ENCODE results near the gene THUMPD1. TPM values are rescaled to one million over a fixed set of nuclear protein-coding genes. Genes with fewer than 3 reads are reported as not detected.
A peak's percentile ranks its signal among the peaks of the same experiment; 100 is the strongest.
"Not testable (repeated sequence)": the region's sequence is repeated elsewhere in the genome, so short reads cannot be mapped to it uniquely, and the experiment has no call there.

THUMPD1 gene
- total and polyA plus RNA-seq, 4 donors, result 15.3 to 38.1 (median 28.5) TPM

DNA sequence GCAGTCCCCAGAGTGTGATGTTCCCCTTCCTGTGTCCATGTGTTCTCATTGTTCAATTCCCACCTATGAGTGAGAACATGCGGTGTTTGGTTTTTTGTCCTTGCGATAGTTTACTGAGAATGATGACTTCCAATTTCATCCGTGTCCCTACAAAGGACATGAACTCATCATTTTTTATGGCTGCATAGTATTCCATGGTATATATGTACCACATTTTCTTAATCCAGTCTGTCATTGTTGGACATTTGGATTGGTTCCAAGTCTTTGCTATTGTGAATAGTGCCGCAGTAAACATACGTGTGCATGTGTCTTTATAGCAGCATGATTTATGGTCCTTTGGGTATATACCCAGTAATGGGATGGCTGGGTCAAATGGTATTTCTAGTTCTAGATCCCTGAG lies 14.2 kb upstream of the THUMPD1 start:
- WGBS, 2 donors, result 92 to 97% methylated on average over 2 to 3 of the region's 5 CpGs
- not testable (repeated sequence) for ATAC-seq (ENCODE audit: low FRiP score)

DNA sequence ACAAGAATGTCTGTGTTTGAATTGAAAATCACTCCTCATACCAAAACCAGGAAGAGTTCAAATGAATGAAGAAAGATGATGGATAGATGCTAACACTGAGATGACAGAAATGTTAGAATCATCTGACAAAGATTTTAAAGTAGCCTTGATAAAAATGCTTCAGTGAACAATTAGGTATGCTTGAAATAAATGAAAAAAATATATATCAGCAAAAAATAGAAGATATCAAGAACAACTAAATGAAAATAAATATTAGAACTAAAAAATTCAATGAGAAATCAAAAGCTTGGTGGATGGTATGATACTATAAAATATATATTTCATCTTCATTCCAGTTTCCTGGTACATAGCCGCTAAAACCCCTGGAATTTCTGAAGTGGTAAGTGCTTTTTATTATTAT lies 13.6 kb upstream of the THUMPD1 start:
- DNase-seq, result no peak
- no peaks in the 10 kb centered on the region for H3K9me3 ChIP-seq (ENCODE audit: control insufficient read depth, low read length)
- H3K27me3 ChIP-seq (ENCODE audit: control insufficient read depth in 1 of 2, insufficient read depth in 2 of 2, low read length in 1 of 2), result no peaks in the 10 kb centered on the region
- H3K36me3 ChIP-seq (ENCODE audit: control insufficient read depth in 1 of 2, insufficient read depth in 2 of 2, low read length in 1 of 2), result no peaks in the 10 kb centered on the region
- 85 to 89% methylated on average over 1 of the region's 1 CpG for WGBS, 2 donors
- no peak overlapping the region for H3K4me3 ChIP-seq (ENCODE audit: low read length in 2 of 2)
- intact Hi-C loops (cut with DNase I), result no loop called here
- H3K4me1 ChIP-seq (ENCODE audit: control insufficient read depth in 1 of 2, insufficient read depth in 2 of 2, low read length in 2 of 2), result no peaks in the 10 kb centered on the region
- ATAC-seq (ENCODE audit: low FRiP score), result no peak
- no peak overlapping the region for H3K27ac ChIP-seq (ENCODE audit: low read depth in 1 of 2, low read length in 2 of 2)

More for the DNA sequence above, 14.2 kb upstream of the THUMPD1 start:
- H3K27ac ChIP-seq (ENCODE audit: low read depth in 1 of 2, low read length in 2 of 2); H3K4me3 ChIP-seq (ENCODE audit: low read length in 2 of 2); intact Hi-C loops (cut with DNase I); H3K4me1 ChIP-seq (ENCODE audit: control insufficient read depth in 1 of 2, insufficient read depth in 2 of 2, low read length in 2 of 2); H3K36me3 ChIP-seq (ENCODE audit: control insufficient read depth in 1 of 2, insufficient read depth in 2 of 2, low read length in 1 of 2); DNase-seq; H3K9me3 ChIP-seq (ENCODE audit: control insufficient read depth, low read length); H3K27me3 ChIP-seq (ENCODE audit: control insufficient read depth in 1 of 2, insufficient read depth in 2 of 2, low read length in 1 of 2): not testable (repeated sequence)

DNA sequence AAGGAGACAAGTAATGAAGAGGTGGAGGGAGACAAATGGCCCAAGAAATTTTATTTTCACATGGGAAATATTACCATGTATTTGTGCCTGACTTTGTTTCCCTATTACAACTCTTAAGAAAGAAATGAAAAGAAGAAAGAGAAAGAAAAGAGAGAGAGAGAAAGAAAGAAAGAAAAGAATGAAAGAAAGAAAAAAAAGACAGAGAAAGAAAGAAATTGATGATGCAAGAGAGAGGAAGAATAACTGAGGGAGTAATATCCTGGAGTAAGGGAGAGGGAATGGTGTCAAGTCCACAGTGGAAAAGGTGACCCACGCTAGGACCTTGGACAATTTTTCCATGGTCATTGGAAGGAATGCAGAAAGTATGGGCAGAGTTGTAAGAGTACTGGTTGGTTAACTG lies 12.1 kb upstream of the THUMPD1 start:
- no peaks in the 10 kb centered on the region for H3K9me3 ChIP-seq (ENCODE audit: control insufficient read depth, low read length)
- ATAC-seq (ENCODE audit: low FRiP score) (no peak), DNase-seq (no peak)
- WGBS, 2 donors, result 61 to 71% methylated on average over 1 of the region's 1 CpG
- intact Hi-C loops (cut with DNase I), result no loop called here
- H3K27ac ChIP-seq (ENCODE audit: low read depth in 1 of 2, low read length in 2 of 2), result no peak overlapping the region
- no peaks in the 10 kb centered on the region for H3K36me3 ChIP-seq (ENCODE audit: control insufficient read depth in 1 of 2, insufficient read depth in 2 of 2, low read length in 1 of 2)
- H3K4me3 ChIP-seq (ENCODE audit: low read length in 2 of 2), result no peak overlapping the region
- no peaks in the 10 kb centered on the region for H3K27me3 ChIP-seq (ENCODE audit: control insufficient read depth in 1 of 2, insufficient read depth in 2 of 2, low read length in 1 of 2)
- no peaks in the 10 kb centered on the region for H3K4me1 ChIP-seq (ENCODE audit: control insufficient read depth in 1 of 2, insufficient read depth in 2 of 2, low read length in 2 of 2)

DNA sequence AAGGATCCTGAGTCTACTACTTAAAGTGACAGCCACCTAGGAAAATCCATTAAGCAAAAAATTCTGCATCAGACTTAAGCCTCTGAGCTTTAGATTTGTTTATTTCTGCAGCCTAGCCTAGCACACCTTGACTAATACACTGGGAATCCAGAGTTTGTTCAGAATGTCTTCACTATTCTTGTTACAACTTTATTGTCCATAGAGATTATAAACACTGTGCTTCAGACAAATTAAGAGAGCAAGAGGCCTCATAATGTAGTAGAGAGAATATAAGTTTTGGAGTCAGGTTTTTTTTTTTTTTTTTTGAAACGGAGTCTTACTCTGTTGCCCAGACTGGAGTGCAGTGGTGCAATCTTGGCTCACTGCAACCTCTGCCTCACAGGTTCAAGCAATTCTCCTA lies 8.9 kb upstream of the THUMPD1 start:
- intact Hi-C loops (cut with DNase I), result no loop called here
- Histone ChIP-seq H3K4me1 (ENCODE audit: control insufficient read depth in 1 of 2, insufficient read depth in 2 of 2, low read length in 2 of 2) (no peaks in the 10 kb centered on the region), H3K36me3 (ENCODE audit: control insufficient read depth in 1 of 2, insufficient read depth in 2 of 2, low read length in 1 of 2) (no peaks in the 10 kb centered on the region), H3K27me3 (ENCODE audit: control insufficient read depth in 1 of 2, insufficient read depth in 2 of 2, low read length in 1 of 2) (peaks cover 0 to 2% of the 10 kb centered on the region in 2 donors), H3K9me3 (ENCODE audit: control insufficient read depth, low read length) (peaks cover 1% of the 10 kb centered on the region), H3K4me3 (ENCODE audit: low read length in 2 of 2) (no peak overlapping the region), H3K27ac (ENCODE audit: low read depth in 1 of 2, low read length in 2 of 2) (no peak overlapping the region)
- 63 to 92% methylated on average over 1 of the region's 1 CpG for WGBS, 2 donors
- ATAC-seq (ENCODE audit: low FRiP score) (no peak), DNase-seq (no peak)

DNA sequence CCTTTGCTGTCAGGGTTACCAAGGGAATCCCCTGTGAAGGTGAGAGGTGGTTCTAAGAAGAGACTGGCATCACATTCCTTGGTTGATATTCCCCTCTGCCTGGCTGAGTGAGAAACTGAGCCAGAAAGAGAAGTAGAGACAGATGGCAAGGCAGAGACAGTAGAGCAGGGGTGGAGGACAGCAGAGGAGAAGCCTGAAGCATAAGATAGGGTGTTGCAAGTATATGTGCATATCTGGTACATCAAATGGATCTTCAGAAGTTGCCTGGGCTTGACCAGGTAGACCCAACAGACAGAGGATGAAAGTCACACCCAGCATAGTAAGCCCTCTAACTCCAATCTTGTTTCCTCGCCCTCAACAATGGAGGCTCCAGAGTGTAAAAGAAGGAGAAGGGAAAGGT lies 7.9 kb upstream of the THUMPD1 start:
- no peaks in the 10 kb centered on the region for H3K36me3 ChIP-seq (ENCODE audit: control insufficient read depth in 1 of 2, insufficient read depth in 2 of 2, low read length in 1 of 2)
- ATAC-seq (ENCODE audit: low FRiP score), result no peak
- H3K4me3 ChIP-seq (ENCODE audit: low read length in 2 of 2), result no peak overlapping the region
- no peak overlapping the region for H3K27ac ChIP-seq (ENCODE audit: low read depth in 1 of 2, low read length in 2 of 2)
- 83 to 96% methylated on average over 1 of the region's 1 CpG for WGBS, 2 donors
- DNase-seq, result no peak
- intact Hi-C loops (cut with DNase I), result loop anchor here in 1 of 2 donors (10.0 kb wide), 1 partner anchor 135 kb away; no protein-coding TSS in a partner anchor
- no peaks in the 10 kb centered on the region for H3K4me1 ChIP-seq (ENCODE audit: control insufficient read depth in 1 of 2, insufficient read depth in 2 of 2, low read length in 2 of 2)
- peaks cover 0 to 2% of the 10 kb centered on the region in 2 donors for H3K27me3 ChIP-seq (ENCODE audit: control insufficient read depth in 1 of 2, insufficient read depth in 2 of 2, low read length in 1 of 2)
- H3K9me3 ChIP-seq (ENCODE audit: control insufficient read depth, low read length), result peaks cover 1% of the 10 kb centered on the region

DNA sequence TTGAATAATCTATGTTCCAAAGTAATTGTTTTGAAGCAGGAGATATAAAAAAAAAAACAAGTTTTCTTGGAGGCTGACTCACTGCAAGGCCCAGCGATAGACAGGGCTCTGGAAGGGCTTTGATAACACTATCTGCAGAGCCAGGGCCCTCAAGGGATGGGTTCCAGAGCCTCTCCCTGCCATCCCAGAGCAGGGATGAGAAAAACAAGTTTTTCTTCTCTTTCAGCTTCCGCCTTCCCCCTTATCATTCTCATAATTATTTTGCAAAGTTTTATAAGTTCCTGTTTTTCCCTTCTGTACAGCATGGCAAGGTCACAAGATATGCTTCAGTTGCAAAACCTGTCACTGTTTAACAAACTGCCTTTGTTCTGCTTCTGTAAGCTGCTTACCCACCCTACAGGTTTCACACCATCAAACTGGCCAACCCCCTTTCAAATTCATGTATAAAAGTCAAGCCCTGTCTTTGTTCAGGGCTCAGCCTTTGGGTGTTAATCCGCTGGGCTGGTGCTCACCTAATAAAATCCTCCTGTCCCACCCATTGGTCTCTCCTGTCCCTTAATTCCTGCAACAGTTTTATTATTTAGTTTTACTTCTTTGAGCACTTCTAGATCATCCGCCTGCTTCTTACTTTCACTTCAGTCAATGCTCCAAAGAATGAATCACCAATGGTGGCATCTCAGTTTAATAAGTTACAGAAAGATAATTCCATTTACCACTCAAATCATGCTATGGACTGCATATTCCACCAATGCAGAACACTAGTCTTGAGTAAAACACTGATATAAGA lies 5.6 kb upstream of the THUMPD1 start:
- ATAC-seq (ENCODE audit: low FRiP score) (no peak), DNase-seq (no peak)
- Histone ChIP-seq H3K36me3 (ENCODE audit: control insufficient read depth in 1 of 2, insufficient read depth in 2 of 2, low read length in 1 of 2) (no peaks in the 10 kb centered on the region), H3K27me3 (ENCODE audit: control insufficient read depth in 1 of 2, insufficient read depth in 2 of 2, low read length in 1 of 2) (peaks cover 0 to 2% of the 10 kb centered on the region in 2 donors), H3K27ac (ENCODE audit: low read depth in 1 of 2, low read length in 2 of 2) (no peak overlapping the region), H3K4me3 (ENCODE audit: low read length in 2 of 2) (no peak overlapping the region), H3K9me3 (ENCODE audit: control insufficient read depth, low read length) (peaks cover 1% of the 10 kb centered on the region), H3K4me1 (ENCODE audit: control insufficient read depth in 1 of 2, insufficient read depth in 2 of 2, low read length in 2 of 2) (no peaks in the 10 kb centered on the region)
- intact Hi-C loops (cut with DNase I), result loop anchor here in 1 of 2 donors (10.0 kb wide), 1 partner anchor 132 kb away; no protein-coding TSS in a partner anchor
- 76 to 83% methylated on average over 4 of the region's 4 CpGs for WGBS, 2 donors

DNA sequence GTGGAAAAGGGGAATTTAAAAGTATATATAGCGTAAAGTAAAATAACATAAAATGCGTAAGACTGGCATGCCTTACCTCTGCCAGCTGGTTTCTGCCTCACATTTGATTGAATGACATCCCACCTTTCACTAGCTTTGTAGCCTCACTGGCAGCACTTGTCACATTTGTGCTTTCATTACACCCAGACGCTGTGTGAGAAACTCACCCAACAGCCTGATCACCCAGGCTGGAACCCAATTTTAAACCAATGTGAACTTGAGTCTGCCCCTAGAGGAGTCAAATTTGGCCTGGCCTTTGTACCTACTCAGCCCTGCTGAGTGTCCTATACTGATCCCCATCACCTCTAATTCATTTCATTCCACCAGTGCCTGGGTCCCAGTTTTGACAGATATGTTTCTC lies 4.8 kb upstream of the THUMPD1 start:
- Histone ChIP-seq H3K4me1 (ENCODE audit: control insufficient read depth in 1 of 2, insufficient read depth in 2 of 2, low read length in 2 of 2) (no peaks in the 10 kb centered on the region), H3K27ac (ENCODE audit: low read depth in 1 of 2, low read length in 2 of 2) (no peak overlapping the region), H3K36me3 (ENCODE audit: control insufficient read depth in 1 of 2, insufficient read depth in 2 of 2, low read length in 1 of 2) (no peaks in the 10 kb centered on the region), H3K4me3 (ENCODE audit: low read length in 2 of 2) (no peak overlapping the region), H3K27me3 (ENCODE audit: control insufficient read depth in 1 of 2, insufficient read depth in 2 of 2, low read length in 1 of 2) (peaks cover 0 to 2% of the 10 kb centered on the region in 2 donors), H3K9me3 (ENCODE audit: control insufficient read depth, low read length) (peaks cover 1% of the 10 kb centered on the region)
- DNase-seq, result no peak
- ATAC-seq (ENCODE audit: low FRiP score), result no peak
- intact Hi-C loops (cut with DNase I), result loop anchor here in 1 of 2 donors (10.0 kb wide), 1 partner anchor 132 kb away; no protein-coding TSS in a partner anchor
- WGBS, 2 donors, result 93 to 94% methylated on average over 3 of the region's 3 CpGs

DNA sequence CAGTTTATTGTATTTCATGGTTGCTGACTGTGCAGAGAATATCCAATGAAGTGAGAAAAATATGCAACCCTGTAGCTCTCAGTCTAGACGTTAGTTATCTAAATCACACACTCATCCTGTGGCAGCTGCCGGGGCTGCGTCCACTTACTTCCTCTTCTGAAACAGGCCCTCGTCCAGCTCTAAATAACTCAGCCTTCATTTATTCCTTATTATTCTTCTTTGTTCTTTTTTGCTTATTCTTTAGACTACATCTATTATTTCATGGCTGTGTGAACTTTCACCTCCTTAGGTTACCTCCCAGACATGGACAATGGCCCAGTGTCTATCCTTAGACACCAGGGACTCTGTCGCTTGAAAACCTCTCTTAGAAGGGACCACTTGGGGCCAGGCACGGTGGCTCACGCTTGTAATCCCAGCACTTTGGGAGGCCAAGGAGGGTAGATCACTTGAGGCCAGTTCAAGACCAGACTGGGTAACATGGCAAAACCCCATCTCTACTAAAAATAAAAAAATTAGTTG lies 3.4 kb upstream of the THUMPD1 start:
- Histone ChIP-seq H3K27me3 (ENCODE audit: control insufficient read depth in 1 of 2, insufficient read depth in 2 of 2, low read length in 1 of 2) (peaks cover 0 to 2% of the 10 kb centered on the region in 2 donors), H3K4me1 (ENCODE audit: control insufficient read depth in 1 of 2, insufficient read depth in 2 of 2, low read length in 2 of 2) (no peaks in the 10 kb centered on the region), H3K36me3 (ENCODE audit: control insufficient read depth in 1 of 2, insufficient read depth in 2 of 2, low read length in 1 of 2) (no peaks in the 10 kb centered on the region), H3K4me3 (ENCODE audit: low read length in 2 of 2) (no peak overlapping the region), H3K9me3 (ENCODE audit: control insufficient read depth, low read length) (peaks cover 1% of the 10 kb centered on the region), H3K27ac (ENCODE audit: low read depth in 1 of 2, low read length in 2 of 2) (no peak overlapping the region)
- WGBS, 2 donors, result 58 to 65% methylated on average over 7 of the region's 7 CpGs
- ATAC-seq (ENCODE audit: low FRiP score), result no peak
- intact Hi-C loops (cut with DNase I), result loop anchor here (5.0 to 10.0 kb wide), 2 partner anchors 130 to 133 kb away; no protein-coding TSS in a partner anchor
- peak; percentile 53 to 54 for DNase-seq

DNA sequence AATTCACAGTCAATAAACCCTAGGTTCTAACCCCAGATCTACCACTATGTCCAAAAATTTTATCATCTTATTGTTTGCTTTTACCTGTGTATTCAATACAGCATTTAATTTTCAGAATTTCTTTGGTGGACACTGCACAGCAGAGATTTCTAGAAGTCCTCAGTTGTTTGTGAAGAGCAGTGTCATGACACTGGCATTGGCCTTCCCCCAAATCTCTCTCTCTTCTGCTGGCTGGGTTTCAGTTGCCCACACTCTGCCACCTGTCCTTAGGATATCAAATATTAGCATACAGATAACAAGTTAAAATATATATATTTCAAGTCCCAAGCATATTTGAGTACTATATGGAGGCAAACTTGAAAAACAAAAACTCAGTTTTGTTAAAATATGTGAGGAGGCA lies 2.0 kb upstream of the THUMPD1 start:
- Histone ChIP-seq H3K27ac (ENCODE audit: low read depth in 1 of 2, low read length in 2 of 2) (no peak overlapping the region), H3K27me3 (ENCODE audit: control insufficient read depth in 1 of 2, insufficient read depth in 2 of 2, low read length in 1 of 2) (peaks cover 0 to 2% of the 10 kb centered on the region in 2 donors), H3K9me3 (ENCODE audit: control insufficient read depth, low read length) (peaks cover 1% of the 10 kb centered on the region), H3K4me1 (ENCODE audit: control insufficient read depth in 1 of 2, insufficient read depth in 2 of 2, low read length in 2 of 2) (peaks cover 0 to 1% of the 10 kb centered on the region in 2 donors), H3K36me3 (ENCODE audit: control insufficient read depth in 1 of 2, insufficient read depth in 2 of 2, low read length in 1 of 2) (no peaks in the 10 kb centered on the region), H3K4me3 (ENCODE audit: low read length in 2 of 2) (no peak overlapping the region)
- DNase-seq (no peak), ATAC-seq (ENCODE audit: low FRiP score) (no peak)
- intact Hi-C loops (cut with DNase I), result loop anchor here (5.0 to 10.0 kb wide), 2 partner anchors 129 to 131 kb away; no protein-coding TSS in a partner anchor
